ENCODE data around the gene ADAMTS9. TPM values are rescaled to one million over a fixed set of nuclear protein-coding genes. Genes with fewer than 3 reads are reported as not detected.
"Not testable (repeated sequence)": the region's sequence is repeated elsewhere in the genome, so short reads cannot be mapped to it uniquely, and the experiment has no call there.

The ADAMTS9 gene
- total RNA-seq, 1 experiment from 2014 or later: 3.3 TPM

DNA sequence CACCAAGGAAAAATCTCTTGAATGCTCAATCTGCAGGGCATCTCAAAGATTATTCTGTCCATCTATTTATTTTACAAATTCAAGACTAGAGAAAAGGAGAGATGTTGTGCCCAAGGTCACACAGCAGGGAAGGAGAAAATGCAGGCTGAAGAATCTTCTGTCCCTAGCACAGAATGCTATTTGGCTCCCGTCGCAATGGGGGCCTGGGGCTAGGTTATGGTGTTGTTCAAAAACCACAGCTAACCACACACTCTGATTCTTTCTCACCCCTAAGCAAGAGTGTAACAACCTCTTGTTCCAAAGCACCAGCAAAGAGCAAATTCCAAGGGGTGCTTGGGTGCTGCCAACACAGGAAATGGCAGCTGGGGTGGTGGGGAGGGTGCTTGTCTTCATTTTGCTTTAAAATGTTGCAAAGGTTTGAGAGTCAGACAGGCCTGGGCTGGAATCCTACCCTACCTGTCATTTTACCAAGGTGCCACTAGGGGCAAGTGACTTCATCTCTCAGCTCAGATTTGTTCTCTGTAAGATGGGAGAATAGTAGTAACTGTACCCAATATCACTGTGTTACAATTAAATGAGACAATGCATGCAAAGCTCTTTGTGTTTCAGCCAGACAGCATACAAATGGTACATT, 112.5 kb downstream of the ADAMTS9 start:
- DNase-seq (ENCODE audit: low read depth): peak; percentile 12

DNA sequence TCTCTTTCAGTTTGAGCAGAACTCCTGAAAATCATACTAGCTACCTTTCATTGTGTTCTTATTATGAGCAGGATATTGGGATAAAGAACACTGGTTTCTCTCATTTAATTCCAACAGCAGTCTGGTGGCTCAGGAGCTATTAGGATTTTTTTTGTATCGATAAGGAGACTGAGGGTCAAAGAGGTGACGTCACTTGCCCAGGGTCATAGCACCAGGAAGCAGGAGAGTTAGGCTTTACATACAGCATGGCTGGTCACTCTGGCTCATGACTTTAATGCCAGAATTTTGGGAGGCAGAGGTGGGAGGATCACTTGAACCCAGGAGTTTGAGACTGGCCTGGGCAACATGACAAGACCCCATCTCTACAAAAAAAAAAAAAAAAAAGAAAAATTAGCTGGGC, 113.6 kb downstream of the ADAMTS9 start:
- no peak for DNase-seq (ENCODE audit: low read depth)

DNA sequence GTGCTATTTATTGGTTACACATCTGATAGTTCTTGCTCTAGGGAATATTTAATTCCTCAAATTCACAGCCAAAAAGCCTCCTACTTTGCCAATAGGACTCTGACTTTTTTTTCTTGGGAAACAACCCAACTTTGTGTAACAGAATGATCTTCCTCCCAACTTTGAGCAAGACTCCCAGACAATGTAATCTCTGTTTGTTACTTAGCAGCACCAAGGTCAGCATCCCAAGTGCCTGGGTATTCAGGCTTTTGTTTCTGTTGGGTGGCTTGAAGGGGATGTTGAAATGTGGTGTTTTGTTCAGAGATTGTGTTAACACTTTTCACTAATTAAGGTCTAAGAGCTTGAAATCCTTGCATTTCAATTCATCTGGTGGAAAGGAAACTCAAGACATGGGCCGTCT, 115.8 kb downstream of the ADAMTS9 start:
- DNase-seq (ENCODE audit: low read depth): no peak

DNA sequence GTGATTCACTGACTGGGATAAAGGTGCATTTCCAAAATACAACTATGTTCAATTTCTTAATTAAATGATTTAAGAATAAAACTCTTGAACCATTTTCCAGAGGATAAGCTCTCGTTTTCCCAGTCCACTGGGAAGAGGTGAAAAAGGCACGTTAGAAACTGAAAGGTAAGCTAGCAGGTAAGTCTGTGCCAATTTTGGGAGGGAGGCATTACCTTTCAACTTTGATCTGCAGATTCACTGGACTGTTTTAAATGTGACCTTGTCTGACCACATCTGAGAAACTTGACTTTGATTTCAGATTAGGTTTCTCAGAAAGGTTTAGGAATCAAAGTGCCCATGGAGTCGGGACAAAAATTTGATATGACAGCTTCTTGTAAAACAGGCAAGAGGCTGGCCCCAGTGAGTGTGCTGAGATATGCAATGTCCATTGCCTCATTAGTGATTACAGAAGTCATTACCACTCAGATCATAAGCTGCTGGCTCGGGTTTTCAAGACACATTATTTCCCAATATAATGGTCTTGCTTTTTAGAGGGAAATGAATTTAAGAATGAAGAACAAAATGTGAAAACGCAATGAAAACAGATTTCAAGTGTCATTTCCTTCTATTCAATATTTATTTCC, 118.8 kb downstream of the ADAMTS9 start:
- DNase-seq (ENCODE audit: low read depth): no peak

DNA sequence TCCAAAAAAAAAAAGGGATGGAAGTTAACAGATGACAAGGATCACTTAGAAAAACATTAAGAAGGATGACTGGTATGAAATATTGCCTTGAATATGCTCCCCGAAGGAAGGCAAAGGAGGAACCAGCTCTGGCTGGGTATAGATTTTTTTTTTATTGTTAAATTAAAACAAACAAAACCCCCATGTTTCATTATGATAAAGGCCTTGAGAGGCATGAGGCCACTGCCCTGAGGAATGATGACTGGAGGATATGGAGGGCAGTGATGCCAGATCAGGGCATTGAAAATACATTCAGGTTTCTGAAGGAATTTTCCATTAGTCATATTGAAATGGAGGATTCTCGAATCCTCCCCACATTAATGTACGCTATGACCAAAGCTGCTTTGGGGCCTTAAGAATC, 120.9 kb downstream of the ADAMTS9 start:
- no peak for DNase-seq (ENCODE audit: low read depth)

DNA sequence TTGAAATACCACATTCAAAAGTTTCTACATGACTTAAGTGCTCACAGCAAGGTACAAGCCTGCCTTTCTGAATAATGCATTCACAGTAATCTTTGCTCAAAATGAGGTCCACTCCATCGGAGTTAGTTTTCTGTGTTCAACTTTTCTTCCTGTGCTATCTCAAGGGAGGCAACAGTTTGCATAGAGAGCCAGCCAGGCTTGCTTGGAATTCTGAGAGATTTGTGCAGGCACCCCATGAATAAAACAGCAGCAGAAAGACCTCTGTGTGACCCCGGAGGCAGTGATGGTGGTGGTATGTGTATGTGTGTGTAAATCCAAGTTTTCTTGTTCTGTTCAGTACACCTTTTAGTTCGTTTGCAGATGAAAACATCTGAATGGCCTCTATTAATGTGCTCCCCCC, 124.0 kb downstream of the ADAMTS9 start:
- no peak for DNase-seq (ENCODE audit: low read depth)

DNA sequence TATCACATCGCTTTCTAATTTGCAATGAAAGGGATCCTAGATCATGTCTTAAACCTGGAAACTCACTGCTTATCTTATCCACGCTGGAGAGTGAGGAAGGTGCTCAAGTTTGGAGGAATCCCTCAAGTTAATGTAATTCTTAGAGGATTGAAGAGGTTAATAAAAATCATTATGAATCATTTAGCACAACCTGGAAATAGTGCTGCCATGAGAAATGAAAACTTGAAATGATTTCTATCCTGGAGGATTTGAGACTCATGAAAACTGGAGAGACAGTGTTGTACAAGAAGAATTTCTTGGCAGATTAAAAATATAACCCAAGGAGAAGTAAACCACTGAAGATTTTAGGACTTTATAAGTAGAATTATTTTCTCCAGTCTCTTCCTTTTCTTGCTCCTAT, 125.9 kb downstream of the ADAMTS9 start:
- no peak for DNase-seq (ENCODE audit: low read depth)

DNA sequence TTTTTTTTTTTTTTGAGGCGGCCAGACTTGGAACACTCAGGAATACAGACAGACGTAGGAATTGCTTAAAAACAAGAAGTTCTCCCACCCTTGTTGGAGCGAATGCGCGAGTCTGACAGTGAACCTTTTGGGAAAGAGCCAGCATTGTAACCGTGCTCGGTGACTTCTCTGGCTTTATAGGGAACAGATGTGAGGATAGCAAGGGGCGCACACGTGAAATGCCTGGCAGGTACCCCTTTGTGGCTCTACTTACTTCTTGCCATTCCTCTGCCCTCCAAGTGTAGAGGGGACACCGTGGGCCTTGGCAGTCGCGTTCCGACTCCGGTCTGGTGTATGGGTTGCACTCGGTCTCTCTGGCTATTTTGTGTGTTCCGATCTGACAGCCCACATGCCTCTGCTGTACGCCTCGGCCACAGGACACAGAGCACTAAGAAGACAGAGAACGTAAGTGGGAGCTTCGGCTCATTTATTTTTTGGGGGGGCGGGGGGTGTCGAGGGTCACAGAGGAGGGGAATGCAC, 126.4 kb downstream of the ADAMTS9 start:
- DNase-seq (ENCODE audit: low read depth): no peak

DNA sequence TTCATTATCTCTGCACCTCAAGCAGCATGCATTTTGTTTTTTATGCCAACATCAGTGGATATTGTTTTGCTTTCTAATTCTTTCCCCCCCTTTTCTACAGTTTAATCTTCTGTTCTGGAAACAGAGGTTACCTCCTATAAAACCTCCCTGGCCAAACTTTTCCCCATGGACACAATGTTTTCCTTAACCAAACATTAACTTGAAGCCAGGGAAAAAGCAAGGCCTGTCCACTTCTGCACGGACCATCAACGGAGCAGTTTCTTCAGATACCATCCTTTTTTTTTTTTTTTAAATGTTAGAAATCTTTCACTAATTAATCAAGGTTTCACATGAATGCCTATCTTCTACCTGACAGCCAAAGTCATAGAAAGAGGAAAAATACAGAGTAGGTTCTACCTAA, 127.0 kb downstream of the ADAMTS9 start:
- DNase-seq (ENCODE audit: low read depth): no peak

DNA sequence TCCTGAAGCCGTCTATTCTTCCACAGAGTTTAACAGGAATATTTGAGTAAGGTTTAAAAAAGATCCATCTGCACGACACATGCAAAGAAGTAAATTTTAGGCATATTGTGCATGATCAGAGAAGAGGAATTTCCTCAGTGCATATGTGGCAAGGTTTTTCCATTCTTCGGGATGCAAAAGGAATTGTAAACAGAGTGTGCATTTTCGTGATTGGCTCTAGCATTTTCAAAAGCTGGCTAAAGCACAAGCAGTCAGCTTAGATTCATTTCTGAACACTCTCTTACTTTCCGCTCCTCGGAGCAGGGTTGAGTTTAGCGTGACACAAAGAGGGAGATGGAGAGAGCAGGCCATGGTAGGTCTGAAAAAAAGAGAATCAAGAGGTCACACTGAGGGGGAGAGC, 128.2 kb downstream of the ADAMTS9 start:
- no peak for DNase-seq (ENCODE audit: low read depth)

DNA sequence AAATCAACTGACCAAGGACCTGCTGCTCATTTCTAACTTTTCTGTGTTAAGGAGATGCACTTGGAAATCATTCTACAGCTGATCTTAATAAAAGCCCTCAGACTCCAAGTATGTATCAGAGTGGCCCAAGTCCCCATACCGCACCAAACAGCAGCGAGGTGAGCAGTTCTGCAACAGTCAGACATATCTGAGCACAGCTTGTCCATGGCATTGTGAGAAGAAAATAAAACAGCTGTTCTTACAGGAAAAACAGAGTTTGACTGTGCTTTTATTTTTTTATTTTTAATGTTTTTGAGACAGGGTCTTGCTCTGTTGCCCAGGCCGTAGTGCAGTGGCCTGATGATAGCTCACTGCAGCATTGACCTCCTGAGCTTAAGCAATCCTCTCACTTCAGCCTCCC, 131.8 kb downstream of the ADAMTS9 start:
- no peak for DNase-seq (ENCODE audit: low read depth)

DNA sequence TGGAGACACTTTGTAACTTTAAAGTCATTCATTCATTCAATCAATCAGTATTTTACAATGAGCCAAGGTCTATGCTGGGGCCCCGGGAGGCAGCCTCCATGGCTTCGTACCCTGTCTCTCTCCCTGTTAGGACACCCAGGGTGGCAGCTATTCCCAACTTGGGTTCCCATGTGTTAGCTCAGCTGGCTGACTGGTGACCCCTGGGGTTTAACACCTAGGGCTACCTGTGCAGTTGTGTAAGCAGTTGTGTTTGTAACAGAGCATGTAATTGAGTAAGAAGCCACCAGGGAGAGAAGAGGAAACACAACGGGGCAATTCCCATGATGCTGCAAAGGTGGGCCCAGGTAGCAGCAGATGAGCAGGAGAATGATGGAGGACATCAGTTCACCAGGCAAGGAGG, 132.4 kb downstream of the ADAMTS9 start:
- DNase-seq (ENCODE audit: low read depth): no peak

DNA sequence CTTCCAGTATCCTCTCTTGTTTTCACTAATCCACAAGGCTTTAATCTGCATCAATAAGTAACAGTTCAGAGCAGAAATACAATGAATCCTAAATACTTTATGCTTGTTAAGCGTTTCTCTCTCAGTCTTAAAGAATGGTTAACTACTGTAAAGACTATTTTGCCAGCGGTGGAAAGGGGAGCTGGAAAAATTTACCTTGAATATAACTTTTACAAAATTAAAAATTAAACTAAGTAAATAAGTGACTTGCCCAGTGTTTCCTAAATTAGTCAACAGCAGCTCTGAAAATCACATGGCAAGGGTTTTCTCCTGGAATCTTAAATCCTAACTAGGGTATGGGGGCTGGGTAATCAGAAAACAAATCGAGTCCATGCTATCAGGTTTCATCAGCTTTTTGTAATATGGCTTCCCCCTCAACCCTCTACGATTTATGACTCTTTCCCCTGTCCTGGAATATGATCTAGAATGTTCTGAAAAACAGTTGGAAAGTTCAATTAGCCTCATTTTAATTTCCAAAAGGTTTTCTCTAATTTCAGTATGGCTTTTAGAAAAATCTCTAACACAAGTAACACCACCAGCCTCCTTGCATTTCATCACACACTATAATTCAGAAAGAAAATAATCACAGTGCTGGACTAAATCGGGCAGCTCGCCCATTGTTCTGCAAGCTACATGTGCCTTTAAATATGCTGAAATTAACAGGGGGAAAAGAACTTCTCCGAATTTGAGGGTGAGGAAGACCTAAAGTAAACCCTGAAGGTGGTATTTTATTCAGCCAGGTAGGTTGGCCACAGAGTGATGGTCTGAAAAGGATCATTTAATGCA, 133.5 kb downstream of the ADAMTS9 start:
- DNase-seq (ENCODE audit: low read depth): no peak

DNA sequence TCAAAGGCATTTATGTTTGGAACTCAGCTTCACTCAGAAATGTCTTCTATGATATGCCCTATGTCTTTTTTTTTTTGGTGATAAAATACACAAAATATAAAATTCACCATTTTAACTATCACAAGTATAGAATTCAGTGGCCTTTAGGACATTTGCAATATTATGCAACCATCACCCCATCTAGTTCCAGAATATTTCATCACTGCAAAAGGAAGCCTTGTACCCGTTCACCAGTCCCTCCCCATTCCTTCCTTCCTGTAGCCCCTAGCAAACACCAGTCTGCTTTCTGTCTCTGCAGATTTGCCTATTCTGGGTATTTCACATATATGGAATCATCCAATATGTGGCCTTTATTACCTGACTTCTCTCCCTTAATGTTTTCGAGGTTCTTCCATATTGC, 134.8 kb downstream of the ADAMTS9 start:
- DNase-seq (ENCODE audit: low read depth): no peak

DNA sequence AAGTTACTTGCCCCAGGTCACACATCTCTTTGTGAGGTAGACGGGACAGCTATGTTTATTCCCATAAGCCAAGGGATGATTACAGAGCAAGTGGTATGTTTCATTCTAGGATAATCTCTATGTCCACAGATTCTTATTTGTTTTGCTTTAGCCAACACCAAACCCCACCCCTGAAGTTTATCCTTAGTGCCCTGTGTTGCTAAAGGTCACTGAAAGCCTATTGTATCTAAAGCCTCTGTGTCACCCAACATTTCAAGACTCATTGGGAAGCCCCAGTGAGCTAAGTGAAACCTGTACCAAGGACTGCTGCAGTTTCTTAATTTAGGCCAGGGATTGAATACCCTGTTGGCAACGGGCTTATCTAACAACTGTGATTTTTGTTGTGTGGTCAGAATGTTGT, 135.6 kb downstream of the ADAMTS9 start:
- no peak for DNase-seq (ENCODE audit: low read depth)

DNA sequence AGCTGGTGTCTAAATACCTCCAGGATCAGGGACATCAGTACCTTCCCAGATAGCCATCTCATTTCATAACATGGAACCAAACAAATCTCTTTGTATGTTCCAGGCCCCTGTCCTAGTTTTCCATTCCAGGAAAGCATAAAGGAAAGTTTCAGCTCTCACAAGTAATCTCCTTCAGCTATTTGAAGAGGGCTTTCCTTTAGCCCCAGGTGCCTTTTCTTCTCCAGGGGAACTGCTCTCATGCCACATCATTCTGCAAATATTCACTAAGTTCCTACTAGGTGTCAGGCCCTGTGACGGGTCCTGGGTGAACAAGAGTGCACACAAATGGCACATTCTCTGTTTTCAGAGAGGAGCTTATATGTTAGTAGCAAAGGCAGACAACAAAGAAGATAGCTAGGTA, 136.1 kb downstream of the ADAMTS9 start:
- no peak for DNase-seq (ENCODE audit: low read depth)

DNA sequence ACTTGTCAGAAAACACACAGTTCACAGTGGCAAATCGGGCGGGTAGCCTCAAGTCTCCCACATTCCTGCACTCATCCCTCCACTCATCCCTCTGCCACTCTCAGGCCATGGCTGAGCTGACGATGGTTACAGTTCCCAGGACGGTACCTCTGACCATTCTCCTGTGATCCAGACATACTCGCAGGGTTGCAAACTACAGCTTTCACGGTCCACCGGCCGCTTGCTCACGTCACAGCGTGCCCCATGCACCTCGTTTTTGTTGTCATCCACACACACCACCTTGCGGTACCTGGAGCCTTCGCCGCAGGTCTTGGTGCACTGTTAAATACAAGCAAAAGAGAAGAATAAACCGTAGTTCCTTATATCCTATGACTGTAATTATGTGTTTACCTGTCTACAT, 137.1 kb downstream of the ADAMTS9 start:
- DNase-seq (ENCODE audit: low read depth): no peak

DNA sequence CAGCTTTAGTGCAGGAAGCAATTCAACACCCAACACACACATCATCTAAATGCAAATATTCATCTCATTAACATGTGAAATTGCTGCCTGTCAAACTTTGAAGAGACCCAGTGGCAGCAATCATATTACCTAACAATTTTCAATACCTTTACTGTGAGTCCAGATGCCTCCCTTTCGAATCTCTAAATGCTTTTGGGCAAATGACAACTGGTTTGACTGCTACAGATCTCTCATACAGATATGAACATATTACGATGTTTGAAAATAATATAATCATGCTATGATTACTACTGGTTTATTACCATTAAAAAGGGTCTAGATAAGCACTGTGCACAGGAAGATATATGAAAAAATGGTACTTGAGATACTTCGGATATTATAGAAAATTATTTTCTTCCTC, 137.9 kb downstream of the ADAMTS9 start:
- DNase-seq (ENCODE audit: low read depth): no peak

DNA sequence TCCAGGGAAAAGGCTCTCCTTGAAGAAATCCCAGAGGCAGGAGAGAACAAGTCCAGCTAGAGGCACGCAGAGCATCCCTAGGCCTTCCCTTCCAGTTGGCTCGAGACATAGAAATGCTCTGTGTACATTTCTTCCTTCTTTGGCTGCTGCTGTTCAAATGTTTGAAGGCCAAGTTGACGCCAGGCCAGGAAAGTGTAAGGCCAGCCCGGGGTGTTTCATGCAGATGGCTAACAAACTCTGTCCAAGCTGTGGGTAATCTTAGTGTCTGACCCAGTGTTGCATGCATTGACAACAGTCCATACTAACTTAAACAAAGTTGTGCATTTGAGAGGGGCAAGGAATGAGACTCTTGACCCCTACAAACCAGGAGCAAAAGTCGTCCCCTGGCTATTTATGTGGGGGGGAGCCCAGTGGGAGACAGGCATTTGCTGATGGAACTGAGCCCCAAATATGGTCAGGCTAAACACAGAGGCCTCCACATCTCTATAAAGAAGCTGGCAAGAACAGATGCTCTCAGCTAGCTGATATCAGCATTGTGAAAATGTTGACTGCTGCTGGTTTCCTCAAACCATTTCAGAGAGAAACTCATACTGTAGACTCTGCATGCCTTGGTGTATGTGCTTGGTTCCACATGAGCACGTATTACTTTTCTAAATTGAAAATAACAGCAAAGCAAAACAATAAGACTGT, 139.5 kb downstream of the ADAMTS9 start:
- DNase-seq (ENCODE audit: low read depth): no peak

DNA sequence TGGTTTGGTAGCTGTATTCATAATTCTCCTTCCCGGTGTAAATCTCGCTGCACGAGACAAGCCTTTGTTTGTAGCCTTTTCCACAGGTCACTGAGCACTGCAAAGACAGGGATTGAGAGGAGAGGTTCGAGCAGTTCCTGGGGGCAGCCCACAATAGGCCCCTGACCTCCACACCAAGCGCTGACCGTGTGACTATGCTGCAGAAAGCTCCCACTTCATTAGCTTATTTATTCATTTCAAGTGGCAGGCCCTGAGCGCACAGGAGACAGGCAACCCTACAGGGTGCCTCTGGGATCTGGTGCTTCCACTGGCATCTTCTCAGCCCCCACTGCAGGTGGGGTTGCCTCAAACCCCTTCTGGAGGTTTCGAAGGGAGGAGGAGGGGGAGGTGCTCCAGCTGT, 140.9 kb downstream of the ADAMTS9 start:
- no peak for DNase-seq (ENCODE audit: low read depth)

DNA sequence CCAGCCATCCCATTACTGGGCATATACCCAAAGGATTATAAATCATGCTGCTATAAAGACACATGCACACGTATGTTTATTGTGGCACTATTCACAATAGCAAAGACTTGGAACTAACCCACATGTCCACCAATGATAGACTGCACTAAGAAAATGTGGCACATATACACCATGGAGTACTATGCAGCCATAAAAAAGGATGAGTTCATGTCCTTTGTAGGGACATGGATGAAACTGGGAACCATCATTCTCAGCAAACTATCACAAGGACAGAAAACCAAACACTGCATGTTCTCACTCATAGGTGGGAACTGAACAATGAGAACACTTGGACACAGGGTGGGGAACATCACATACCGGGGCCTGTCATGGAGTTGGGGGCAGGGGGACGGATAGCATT, 142.6 kb downstream of the ADAMTS9 start:
- not testable (repeated sequence) for DNase-seq (ENCODE audit: low read depth)

DNA sequence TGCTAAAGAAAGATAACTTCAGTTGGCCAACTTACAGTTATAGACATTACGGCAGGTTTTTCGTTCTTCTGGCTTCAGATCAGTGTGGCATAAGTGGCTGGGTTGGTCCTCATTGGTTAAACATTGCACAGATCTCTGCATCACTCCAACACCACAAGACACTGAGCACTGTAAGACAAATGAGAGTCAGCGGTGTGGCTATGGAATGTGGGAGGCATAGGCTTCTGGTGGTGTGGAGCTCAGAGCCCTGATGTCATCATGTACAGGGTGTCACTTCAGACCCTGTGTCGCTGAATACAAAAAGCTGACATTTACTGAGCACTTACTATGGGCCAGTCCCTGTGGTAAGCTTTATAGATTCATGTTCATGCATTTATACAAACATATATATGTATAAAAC, 146.0 kb downstream of the ADAMTS9 start:
- DNase-seq (ENCODE audit: low read depth): no peak
